ENCODE results near the gene PTPRK. TPM values are rescaled to one million over a fixed set of nuclear protein-coding genes. Genes with fewer than 3 reads are reported as not detected.
"Not testable (repeated sequence)": the region's sequence is repeated elsewhere in the genome, so short reads cannot be mapped to it uniquely, and the experiment has no call there.

Gene PTPRK
- total RNA-seq, 4 donors from 2014 or later = 40.1 to 82.0 (median 57.6) TPM

DNA sequence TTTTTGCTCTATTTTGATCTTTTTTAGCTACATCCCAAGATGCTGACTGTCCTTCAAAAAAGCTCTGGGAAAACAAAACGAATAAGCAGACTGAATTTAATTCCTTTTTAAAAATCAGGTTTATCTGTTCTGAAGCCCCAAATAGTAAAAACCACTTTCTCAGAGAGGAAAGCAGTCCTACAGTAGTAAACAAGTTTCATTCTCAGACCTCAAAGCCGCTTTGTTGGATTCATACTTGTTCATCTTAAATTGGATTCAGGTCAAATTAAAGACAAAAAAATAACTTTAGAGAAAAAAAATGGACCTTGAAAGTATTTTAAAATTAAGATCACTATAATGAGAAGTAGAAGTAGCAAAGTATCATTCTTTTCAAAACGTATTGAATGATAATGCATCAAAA is 523.5 kb downstream of the PTPRK start:
- TF ChIP-seq EP300 (IDR thresholded peaks at IDR 0.05) (no peak), POLR2AphosphoS5 (IDR thresholded peaks at IDR 0.05) (no peak), POLR2A (IDR thresholded peaks at IDR 0.05) (no peak)
- TF ChIP-seq, protein P1, sequence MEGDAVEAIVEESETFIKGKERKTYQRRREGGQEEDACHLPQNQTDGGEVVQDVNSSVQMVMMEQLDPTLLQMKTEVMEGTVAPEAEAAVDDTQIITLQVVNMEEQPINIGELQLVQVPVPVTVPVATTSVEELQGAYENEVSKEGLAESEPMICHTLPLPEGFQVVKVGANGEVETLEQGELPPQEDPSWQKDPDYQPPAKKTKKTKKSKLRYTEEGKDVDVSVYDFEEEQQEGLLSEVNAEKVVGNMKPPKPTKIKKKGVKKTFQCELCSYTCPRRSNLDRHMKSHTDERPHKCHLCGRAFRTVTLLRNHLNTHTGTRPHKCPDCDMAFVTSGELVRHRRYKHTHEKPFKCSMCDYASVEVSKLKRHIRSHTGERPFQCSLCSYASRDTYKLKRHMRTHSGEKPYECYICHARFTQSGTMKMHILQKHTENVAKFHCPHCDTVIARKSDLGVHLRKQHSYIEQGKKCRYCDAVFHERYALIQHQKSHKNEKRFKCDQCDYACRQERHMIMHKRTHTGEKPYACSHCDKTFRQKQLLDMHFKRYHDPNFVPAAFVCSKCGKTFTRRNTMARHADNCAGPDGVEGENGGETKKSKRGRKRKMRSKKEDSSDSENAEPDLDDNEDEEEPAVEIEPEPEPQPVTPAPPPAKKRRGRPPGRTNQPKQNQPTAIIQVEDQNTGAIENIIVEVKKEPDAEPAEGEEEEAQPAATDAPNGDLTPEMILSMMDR (IDR thresholded peaks at IDR 0.05) = no peak
- no peak overlapping the region for H3K4me3 ChIP-seq
- H3K27me3 ChIP-seq = no peaks in the 10 kb centered on the region
- H3K36me3 ChIP-seq = no peaks in the 10 kb centered on the region
- H3K27ac ChIP-seq = no peak overlapping the region
- no peak for DNase-seq (ENCODE audit: low spot score in 2 of 2)
- H3K9me3 ChIP-seq = no peaks in the 10 kb centered on the region
- whole genome bisulfite sequencing = 91% methylated on average over 3 of the region's 3 CpGs
- no peaks in the 10 kb centered on the region for H3K4me1 ChIP-seq

DNA sequence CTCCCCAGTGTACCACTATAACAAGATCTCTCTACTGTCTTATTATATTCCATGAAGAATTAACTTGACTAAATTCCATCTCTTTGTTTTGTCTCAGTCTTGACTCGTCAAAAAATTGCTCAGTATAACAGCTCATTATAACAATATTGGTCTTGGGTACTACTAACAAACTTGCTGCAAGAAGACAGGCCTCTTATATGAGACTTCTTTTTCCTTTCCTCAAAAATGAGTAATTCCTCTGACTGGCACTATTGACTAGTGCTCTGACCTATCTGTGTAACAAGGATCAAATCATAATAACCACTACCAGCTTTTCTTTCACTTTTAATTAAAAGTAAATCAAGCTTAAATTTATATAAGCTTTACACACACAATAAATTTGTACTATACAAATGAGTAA is 528.3 kb downstream of the PTPRK start:
- Histone ChIP-seq H3K36me3 (no peaks in the 10 kb centered on the region), H3K9me3 (no peaks in the 10 kb centered on the region), H3K4me3 (no peak overlapping the region), H3K27ac (no peak overlapping the region), H3K4me1 (no peaks in the 10 kb centered on the region), H3K27me3 (no peaks in the 10 kb centered on the region)
- DNase-seq (ENCODE audit: low spot score in 2 of 2) = no peak
- WGBS = 88% methylated on average over 1 of the region's 1 CpG
- no peak for TF ChIP-seq EP300 (IDR thresholded peaks at IDR 0.05)
- TF ChIP-seq, protein P1 (IDR thresholded peaks at IDR 0.05) = no peak
- TF ChIP-seq POLR2A (IDR thresholded peaks at IDR 0.05) = no peak
- no peak for TF ChIP-seq POLR2AphosphoS5 (IDR thresholded peaks at IDR 0.05)

DNA sequence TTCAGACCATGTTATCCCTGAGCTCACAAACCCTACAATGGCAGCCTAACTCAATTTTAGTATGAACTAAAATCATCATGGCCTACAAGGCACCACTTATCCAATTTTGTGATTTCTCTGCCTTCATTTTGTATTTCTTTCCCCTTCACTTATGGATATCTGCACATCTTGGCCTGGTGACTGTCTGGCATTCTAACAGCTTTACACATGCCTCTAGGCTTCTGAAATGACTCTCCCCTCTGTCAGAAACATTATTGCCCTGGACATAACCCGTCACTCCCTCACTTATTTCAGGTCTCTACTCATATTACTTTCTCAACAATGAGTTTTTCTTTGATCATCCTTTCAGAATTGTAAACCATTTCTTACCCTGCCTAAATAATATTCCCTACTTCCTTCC is 530.3 kb downstream of the PTPRK start:
- Histone ChIP-seq H3K4me1 (no peaks in the 10 kb centered on the region), H3K27ac (no peak overlapping the region), H3K9me3 (no peaks in the 10 kb centered on the region), H3K36me3 (peaks cover 5% of the 10 kb centered on the region), H3K27me3 (no peaks in the 10 kb centered on the region), H3K4me3 (no peak overlapping the region)
- 98% methylated on average over 1 of the region's 1 CpG for WGBS
- TF ChIP-seq POLR2AphosphoS5 (IDR thresholded peaks at IDR 0.05) = no peak
- no peak for TF ChIP-seq POLR2A (IDR thresholded peaks at IDR 0.05)
- no peak for TF ChIP-seq EP300 (IDR thresholded peaks at IDR 0.05)
- TF ChIP-seq, protein P1 (IDR thresholded peaks at IDR 0.05) = no peak
- no peak for DNase-seq (ENCODE audit: low spot score in 2 of 2)

DNA sequence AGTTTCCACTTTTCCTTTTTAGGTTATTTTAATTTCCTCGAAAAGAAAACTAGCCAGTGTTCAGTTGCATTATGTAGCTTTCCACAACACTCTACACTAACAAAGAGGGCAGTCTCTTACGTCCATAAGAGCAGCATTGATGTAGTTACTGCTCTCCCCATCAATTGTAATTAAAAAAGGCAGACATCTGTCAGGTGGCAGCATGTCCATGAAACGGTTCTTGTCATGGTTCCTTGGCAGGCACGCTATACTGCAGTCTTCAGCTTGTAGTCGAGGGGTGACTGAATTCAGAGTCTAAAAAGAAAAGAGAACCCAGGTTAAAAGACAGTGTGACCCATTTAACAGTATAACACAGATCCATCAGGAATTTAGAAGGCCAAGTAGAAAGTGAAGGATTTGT is 539.4 kb downstream of the PTPRK start:
- no peak for DNase-seq (ENCODE audit: low spot score in 2 of 2)
- WGBS = 90% methylated on average over 5 of the region's 5 CpGs
- TF ChIP-seq POLR2A (IDR thresholded peaks at IDR 0.05) = no peak
- TF ChIP-seq, protein P1 (IDR thresholded peaks at IDR 0.05) = no peak
- TF ChIP-seq POLR2AphosphoS5 (IDR thresholded peaks at IDR 0.05) = no peak
- TF ChIP-seq EP300 (IDR thresholded peaks at IDR 0.05) = no peak
- no peaks in the 10 kb centered on the region for H3K4me1 ChIP-seq
- no peaks in the 10 kb centered on the region for H3K27me3 ChIP-seq
- H3K36me3 ChIP-seq = peaks cover 56% of the 10 kb centered on the region
- H3K27ac ChIP-seq = no peak overlapping the region
- H3K4me3 ChIP-seq = no peak overlapping the region
- H3K9me3 ChIP-seq = no peaks in the 10 kb centered on the region

DNA sequence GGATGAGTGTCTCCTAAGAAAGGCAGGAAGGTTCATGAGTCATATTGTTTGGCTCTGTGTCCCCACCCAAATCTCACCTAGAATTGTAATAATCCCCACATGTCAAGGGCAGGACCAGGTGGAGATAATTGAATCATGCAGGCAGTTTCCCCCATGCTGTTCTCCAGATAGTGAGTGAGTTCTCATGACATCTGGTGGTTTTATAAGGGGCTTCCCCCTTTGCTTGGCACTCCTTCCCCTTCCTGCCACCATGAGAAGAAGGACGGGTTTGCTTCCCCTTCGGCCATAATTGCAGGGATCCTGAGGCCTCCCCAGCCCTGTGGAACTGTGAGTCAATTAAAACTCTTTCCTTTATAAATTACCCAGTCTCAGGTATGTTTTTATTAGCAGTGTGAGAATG is 542.2 kb downstream of the PTPRK start:
- 85% methylated on average over 2 of the region's 2 CpGs for WGBS
- not testable (repeated sequence) for H3K27me3 ChIP-seq

DNA sequence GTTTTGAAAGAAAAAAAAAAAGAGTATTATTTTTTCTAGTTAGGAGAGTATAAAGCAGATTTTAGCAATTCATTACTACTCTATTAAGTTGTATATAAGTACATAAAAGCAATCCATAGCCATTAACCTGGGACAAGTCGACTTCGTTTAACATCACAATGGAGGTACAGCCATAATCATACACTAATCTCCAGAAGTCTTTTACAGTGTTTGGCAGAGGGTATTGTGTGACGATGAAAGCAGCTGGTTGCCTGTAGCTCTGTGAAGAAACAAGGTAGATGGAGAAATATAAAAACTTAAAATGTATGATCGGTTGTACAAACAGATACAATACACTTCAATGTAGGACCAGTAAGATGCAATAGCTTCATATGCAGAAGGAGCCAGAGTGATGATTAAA is 543.6 kb downstream of the PTPRK start:
- H3K36me3 ChIP-seq = peaks cover 54% of the 10 kb centered on the region
- TF ChIP-seq POLR2AphosphoS5 (IDR thresholded peaks at IDR 0.05) = no peak
- TF ChIP-seq, protein P1 (IDR thresholded peaks at IDR 0.05) = no peak
- TF ChIP-seq POLR2A (IDR thresholded peaks at IDR 0.05) = no peak
- no peak for TF ChIP-seq EP300 (IDR thresholded peaks at IDR 0.05)
- no peaks in the 10 kb centered on the region for H3K9me3 ChIP-seq
- DNase-seq (ENCODE audit: low spot score in 2 of 2) = no peak
- no peaks in the 10 kb centered on the region for H3K27me3 ChIP-seq
- no peak overlapping the region for H3K4me3 ChIP-seq
- H3K27ac ChIP-seq = no peak overlapping the region
- H3K4me1 ChIP-seq = no peaks in the 10 kb centered on the region
- 96% methylated on average over 4 of the region's 4 CpGs for WGBS

More for the DNA sequence above, 542.2 kb downstream of the PTPRK start:
- not testable (repeated sequence) for H3K9me3 ChIP-seq; H3K27ac ChIP-seq; DNase-seq (ENCODE audit: low spot score in 2 of 2); H3K4me3 ChIP-seq; H3K4me1 ChIP-seq
- peaks cover 52% of the 10 kb centered on the region for H3K36me3 ChIP-seq

All from suprapubic skin (tissue), 4 donors.